ENCODE results near the gene MEGF10.

DNA sequence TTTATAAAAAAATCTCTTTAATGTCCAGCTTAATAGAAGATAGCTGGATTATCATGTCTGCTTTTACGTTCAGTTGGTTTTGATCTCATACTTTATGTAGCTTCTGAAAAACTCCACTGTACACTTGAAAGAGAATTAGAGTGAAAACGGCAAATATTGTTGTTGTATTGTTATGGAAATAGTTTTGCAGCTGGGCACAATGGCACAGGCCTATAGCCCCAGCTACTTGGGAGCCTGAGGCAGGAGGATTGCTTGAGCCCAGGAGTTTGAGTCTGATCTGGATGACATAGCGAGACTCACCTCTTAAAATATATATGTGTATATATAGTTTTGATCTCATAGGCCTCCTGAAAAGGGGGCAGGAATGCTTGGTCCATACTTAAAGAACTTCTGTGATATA is 159.4 kb downstream of the MEGF10 start:
- TF ChIP-seq, protein P1, sequence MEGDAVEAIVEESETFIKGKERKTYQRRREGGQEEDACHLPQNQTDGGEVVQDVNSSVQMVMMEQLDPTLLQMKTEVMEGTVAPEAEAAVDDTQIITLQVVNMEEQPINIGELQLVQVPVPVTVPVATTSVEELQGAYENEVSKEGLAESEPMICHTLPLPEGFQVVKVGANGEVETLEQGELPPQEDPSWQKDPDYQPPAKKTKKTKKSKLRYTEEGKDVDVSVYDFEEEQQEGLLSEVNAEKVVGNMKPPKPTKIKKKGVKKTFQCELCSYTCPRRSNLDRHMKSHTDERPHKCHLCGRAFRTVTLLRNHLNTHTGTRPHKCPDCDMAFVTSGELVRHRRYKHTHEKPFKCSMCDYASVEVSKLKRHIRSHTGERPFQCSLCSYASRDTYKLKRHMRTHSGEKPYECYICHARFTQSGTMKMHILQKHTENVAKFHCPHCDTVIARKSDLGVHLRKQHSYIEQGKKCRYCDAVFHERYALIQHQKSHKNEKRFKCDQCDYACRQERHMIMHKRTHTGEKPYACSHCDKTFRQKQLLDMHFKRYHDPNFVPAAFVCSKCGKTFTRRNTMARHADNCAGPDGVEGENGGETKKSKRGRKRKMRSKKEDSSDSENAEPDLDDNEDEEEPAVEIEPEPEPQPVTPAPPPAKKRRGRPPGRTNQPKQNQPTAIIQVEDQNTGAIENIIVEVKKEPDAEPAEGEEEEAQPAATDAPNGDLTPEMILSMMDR (IDR thresholded peaks at IDR 0.05; ENCODE audit: low read depth, low read length) = no peak
- TF ChIP-seq EZH2phosphoT487 (IDR thresholded peaks at IDR 0.05; ENCODE audit: low read depth) = no peak
